ENCODE data around the gene NEDD9. TPM values are rescaled to one million over a fixed set of nuclear protein-coding genes. Genes with fewer than 3 reads are reported as not detected.

Gene NEDD9
- total RNA-seq, 6 donors from 2014 or later = 122 to 334 (median 173) TPM

GRCh38 chr6:11143394-11144371 lies 88.8 kb downstream of the NEDD9 start:
- TF ChIP-seq POLR2A (IDR thresholded peaks at IDR 0.05) = no peak
- TF ChIP-seq EP300 (IDR thresholded peaks at IDR 0.05) = peak in 1 of 4 donors; percentile 61
- TF ChIP-seq CTCF (IDR thresholded peaks at IDR 0.05) = no peak
- peak; percentile 51 to 63 for TF ChIP-seq POLR2AphosphoS5 (IDR thresholded peaks at IDR 0.05)
- H3K4me1 ChIP-seq = peaks cover 0 to 8% (median 6%) of the 10 kb centered on the region in 4 donors
- no peaks in the 10 kb centered on the region for H3K36me3 ChIP-seq
- no peak overlapping the region for H3K4me3 ChIP-seq
- no peaks in the 10 kb centered on the region for H3K27me3 ChIP-seq
- H3K9me3 ChIP-seq = no peaks in the 10 kb centered on the region
- peak; percentile 87 to 95 for ATAC-seq (ENCODE audit: low FRiP score in 2 of 2)
- DNase-seq = peak in 1 of 2 donors; percentile 93
- no peak overlapping the region for H3K27ac ChIP-seq
- WGBS, 2 donors = 72 to 79% methylated on average over 10 of the region's 10 CpGs

- peaks cover 0 to 8% (median 6%) of the 10 kb centered on the region in 4 donors for H3K4me1 ChIP-seq
- no peak for TF ChIP-seq POLR2AphosphoS5 (IDR thresholded peaks at IDR 0.05)
- no peak for TF ChIP-seq POLR2A (IDR thresholded peaks at IDR 0.05)
- TF ChIP-seq EP300 (IDR thresholded peaks at IDR 0.05) = no peak
- no peak for TF ChIP-seq CTCF (IDR thresholded peaks at IDR 0.05)
- H3K27ac ChIP-seq = no peak overlapping the region
- no peaks in the 10 kb centered on the region for H3K9me3 ChIP-seq
- DNase-seq = no peak
- H3K36me3 ChIP-seq = no peaks in the 10 kb centered on the region
- no peak overlapping the region for H3K4me3 ChIP-seq
- no peaks in the 10 kb centered on the region for H3K27me3 ChIP-seq
- 93 to 95% methylated on average over 8 of the region's 8 CpGs for WGBS, 2 donors
- no peak for ATAC-seq (ENCODE audit: low FRiP score in 2 of 2)
Measured at GRCh38 chr6:11142296-11143027, 90.0 kb downstream of the NEDD9 start.

GRCh38 chr6:11141295-11141694 lies 91.2 kb downstream of the NEDD9 start:
- DNase-seq (no peak), ATAC-seq (ENCODE audit: low FRiP score in 2 of 2) (no peak)
- Histone ChIP-seq H3K27ac (no peak overlapping the region), H3K4me1 (peaks cover 0 to 8% (median 6%) of the 10 kb centered on the region in 4 donors), H3K9me3 (no peaks in the 10 kb centered on the region), H3K4me3 (no peak overlapping the region), H3K36me3 (no peaks in the 10 kb centered on the region), H3K27me3 (no peaks in the 10 kb centered on the region)
- WGBS, 2 donors = 83% methylated on average over 3 of the region's 3 CpGs
- TF ChIP-seq POLR2AphosphoS5 (IDR thresholded peaks at IDR 0.05) (no peak), POLR2A (IDR thresholded peaks at IDR 0.05) (no peak), EP300 (IDR thresholded peaks at IDR 0.05) (no peak), CTCF (IDR thresholded peaks at IDR 0.05) (no peak)

GRCh38 chr6:11140056-11140455 lies 92.4 kb downstream of the NEDD9 start:
- DNase-seq (no peak), ATAC-seq (ENCODE audit: low FRiP score in 2 of 2) (no peak)
- Histone ChIP-seq H3K9me3 (no peaks in the 10 kb centered on the region), H3K4me1 (peaks cover 0 to 8% (median 6%) of the 10 kb centered on the region in 4 donors), H3K36me3 (peaks cover 0 to 6% (median 2%) of the 10 kb centered on the region in 4 donors), H3K27ac (no peak overlapping the region), H3K27me3 (no peaks in the 10 kb centered on the region), H3K4me3 (no peak overlapping the region)
- 86 to 100% methylated on average over 3 of the region's 3 CpGs for WGBS, 2 donors
- TF ChIP-seq POLR2AphosphoS5 (IDR thresholded peaks at IDR 0.05) = no peak
- no peak for TF ChIP-seq CTCF (IDR thresholded peaks at IDR 0.05)
- TF ChIP-seq POLR2A (IDR thresholded peaks at IDR 0.05) = no peak
- TF ChIP-seq EP300 (IDR thresholded peaks at IDR 0.05) = no peak

Measured in upper lobe of left lung (tissue), 6 donors.